CD14-positive monocyte (primary cell): ENCODE data around the gene TICAM2. TPM values are rescaled to one million over a fixed set of nuclear protein-coding genes. Genes with fewer than 3 reads are reported as not detected.

ENCODE experiments used
- DNase-seq, 3 donors: peaks; one replicate each; pipeline ENCODE4 v3.0.0-alpha.2; 2011 to 2022
- H2AFZ ChIP-seq: 2 replicates; pipeline ENCODE4 v1.6.0; 2012; ENCODE audit warnings: mild to moderate bottlenecking, low read depth, low read length, inconsistent platforms; ENCODE audit not compliant: insufficient read depth, poor library complexity, severe bottlenecking
- H3K27ac ChIP-seq, 2 donors: 1 replicate in 1 of 2; 2 replicates in 1 of 2; pipeline ENCODE4 v1.5.1; 2012 to 2013; ENCODE audit warnings: low read length in 2 of 2, control low read depth in 1 of 2, inconsistent platforms in 1 of 2, low read depth in 1 of 2, mild to moderate bottlenecking in 1 of 2
- H3K27me3 ChIP-seq, 2 donors: one replicate each; pipeline versions ENCODE4 v1.6.0 to v1.6.1; 2011 to 2013; ENCODE audit warnings: low read length in 2 of 2; ENCODE audit not compliant: control insufficient read depth in 2 of 2, insufficient read depth in 2 of 2
- H3K36me3 ChIP-seq, 2 donors: replicated peaks in 1 of 2; 1 replicate in 1 of 2; 2 replicates in 1 of 2; pipeline versions ENCODE4 v1.5.1 to v1.6.1; 2012 to 2013; ENCODE audit warnings: low read length in 2 of 2, control low read depth in 1 of 2, inconsistent platforms in 1 of 2, mild to moderate bottlenecking in 1 of 2; ENCODE audit not compliant: insufficient read depth in 2 of 2, control insufficient read depth in 1 of 2
- H3K4me1 ChIP-seq, 2 donors: 1 replicate in 1 of 2; 2 replicates in 1 of 2; pipeline versions ENCODE4 v1.5.1 to v1.6.1; 2012 to 2013; ENCODE audit warnings: low read length in 2 of 2, control low read depth in 1 of 2, inconsistent platforms in 1 of 2, mild to moderate bottlenecking in 1 of 2, moderate library complexity in 1 of 2; ENCODE audit not compliant: insufficient read depth in 2 of 2, control insufficient read depth in 1 of 2
- H3K4me2 ChIP-seq: replicated peaks from 2 replicates; pipeline ENCODE3; 2012; ENCODE audit warnings: low read length, moderate library complexity, mild to moderate bottlenecking; ENCODE audit not compliant: poor library complexity, severe bottlenecking; ENCODE audit errors: extremely low read depth
- H3K4me3 ChIP-seq, 3 experiments: fragments of 200-600 bp in 1 of 3; sonication (generic) in 1 of 3; replicated peaks in 1 of 3; 1 replicate in 2 of 3; 2 replicates in 1 of 3; pipeline ENCODE4 v1.5.1; 2011 to 2013; ENCODE audit warnings: low read length in 3 of 3, mild to moderate bottlenecking in 3 of 3, control low read depth in 2 of 3, low read depth in 2 of 3, inconsistent platforms in 1 of 3, moderate library complexity in 1 of 3
- H3K79me2 ChIP-seq: 2 replicates; pipeline ENCODE4 v1.6.0; 2012; ENCODE audit warnings: mild to moderate bottlenecking, control low read depth, inconsistent platforms, low read length, moderate library complexity; ENCODE audit not compliant: insufficient read depth
- H3K9ac ChIP-seq: 2 replicates; pipeline ENCODE4 v1.6.0; 2017; ENCODE audit warnings: low read length, mild to moderate bottlenecking; ENCODE audit not compliant: insufficient read depth, poor library complexity, severe bottlenecking
- H3K9me3 ChIP-seq, 2 donors: replicated peaks in 1 of 2; 1 replicate in 1 of 2; 2 replicates in 1 of 2; pipeline versions ENCODE4 v1.5.1 to v1.6.1; 2012 to 2013; ENCODE audit warnings: low read length in 2 of 2, control low read depth in 1 of 2; ENCODE audit not compliant: control insufficient read depth in 1 of 2, insufficient read depth in 1 of 2
- H4K20me1 ChIP-seq: 2 replicates; pipeline ENCODE4 v1.6.0; 2012; ENCODE audit warnings: mild to moderate bottlenecking, low read length, control low read depth, moderate library complexity; ENCODE audit not compliant: insufficient read depth
- H3K27ac Mint-ChIP-seq, 7 donors: one replicate each; pipeline ENCODE4 v1.8.0; 2020; ENCODE audit warnings: mild to moderate bottlenecking in 7 of 7, mixed read lengths in 7 of 7, moderate library complexity in 6 of 7, inconsistent platforms in 2 of 7
- H3K27me3 Mint-ChIP-seq, 3 donors: one replicate each; pipeline ENCODE4 v1.8.0; 2021 to 2022; ENCODE audit warnings: low read depth in 3 of 3, mild to moderate bottlenecking in 3 of 3, mixed read lengths in 3 of 3, moderate library complexity in 3 of 3, inconsistent platforms in 1 of 3
- H3K36me3 Mint-ChIP-seq, 2 donors: one replicate each; pipeline ENCODE4 v1.8.0; 2020; ENCODE audit warnings: mixed read lengths in 2 of 2, inconsistent platforms in 1 of 2, mild to moderate bottlenecking in 1 of 2
- H3K4me1 Mint-ChIP-seq: one replicate; pipeline ENCODE4 v1.8.0; 2020; ENCODE audit warnings: mild to moderate bottlenecking, mixed read lengths
- H3K4me3 Mint-ChIP-seq, 2 donors: one replicate each; pipeline ENCODE4 v1.8.0; 2020; ENCODE audit warnings: mild to moderate bottlenecking in 2 of 2, mixed read lengths in 2 of 2, moderate library complexity in 1 of 2
- H3K9me3 Mint-ChIP-seq, 7 donors: one replicate each; pipeline ENCODE4 v1.8.0; 2020 to 2022; ENCODE audit warnings: mixed read lengths in 7 of 7, mild to moderate bottlenecking in 6 of 7, moderate library complexity in 6 of 7, inconsistent platforms in 2 of 7
- CTCF ChIP-seq: fragments of 200-600 bp; IDR thresholded peaks from one replicate; pipeline ENCODE4 v1.8.0; 2022; ENCODE audit warnings: antibody characterized with exemption, mild to moderate bottlenecking
- WGBS: methylation state at CpG from one replicate; pipeline ENCODE4 v1.1.5; 2013; ENCODE audit warnings: missing lambda C conversion rate; ENCODE audit not compliant: insufficient coverage; 5-methylcytosine and 5-hydroxymethylcytosine counted together
- intact Hi-C, 2 donors: fragments of 100-400 bp; cut with micrococcal nuclease; formaldehyde crosslinking; loops; one replicate each; pipeline versions ENCODE4 v1.15.0 to v1.15.1; 2023
- polyA plus RNA-seq, 3 donors: library from polyadenylated mRNA; depleted of rRNA in 1 of 3; unstranded in 2 of 3; stranded (reverse) in 1 of 3; fragments of 300-500 nt in 2 of 3; fragments of >200 nt in 1 of 3; fragmentation: Illumina TruSeq in 2 of 3; gene quantifications; 1 replicate in 2 of 3; 2 replicates in 1 of 3; pipeline ENCODE4 v1.2.3, GENCODE V29; 2012 to 2021

The TICAM2 gene
- polyA plus RNA-seq, 3 donors = 3.5 to 25.1 (median 14.6) TPM

DNA sequence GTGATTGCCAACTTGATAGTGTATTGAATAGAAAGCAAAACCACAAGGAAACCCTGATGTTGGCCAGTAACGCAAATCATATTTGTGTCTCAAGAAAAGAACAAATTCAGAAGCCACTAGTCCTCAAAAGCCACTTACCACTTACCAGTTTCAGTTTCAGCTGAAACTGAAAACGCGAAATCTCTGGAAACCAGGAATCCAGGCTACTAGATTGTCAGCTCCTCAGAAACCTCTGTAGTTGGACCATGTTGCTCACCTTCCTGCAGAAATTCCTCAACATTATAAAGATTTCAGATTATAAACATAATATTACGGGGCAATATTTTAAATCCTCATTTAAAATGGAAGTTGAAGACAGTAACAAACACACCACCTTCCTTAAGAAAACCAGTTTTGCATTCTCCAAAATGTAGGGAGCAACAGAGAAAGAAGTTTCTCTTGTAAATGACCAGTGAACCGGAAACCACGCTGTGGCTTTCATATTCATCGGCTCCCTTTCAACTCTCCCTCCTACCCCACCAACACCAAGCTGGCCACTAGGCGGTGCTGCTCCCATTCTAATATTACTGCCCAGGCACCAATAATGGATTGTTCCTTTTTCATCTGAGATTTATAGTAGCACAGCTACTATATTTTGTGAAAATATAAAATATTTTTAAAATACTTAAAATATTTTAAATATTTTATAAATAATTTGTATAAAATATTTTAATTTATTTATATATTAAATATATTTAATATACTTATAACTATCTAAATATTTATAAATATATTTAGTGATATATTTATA is 32.3 kb upstream of the TICAM2 start:
- no peaks in the 10 kb centered on the region for H3K79me2 ChIP-seq
- H3K36me3 Mint-ChIP-seq = no peaks in the 10 kb centered on the region
- peaks cover 6 to 7% of the 10 kb centered on the region in 2 donors for H3K4me1 ChIP-seq
- H3K4me2 ChIP-seq = peak overlapping the region; percentile 77
- peak; percentile 75 to 80 (median 78) for DNase-seq
- peak overlapping the region; percentile 37 to 79 (median 71) for H3K4me3 ChIP-seq
- H3K27me3 Mint-ChIP-seq = peaks cover 0 to 4% (median 3%) of the 10 kb centered on the region in 3 donors
- peak overlapping the region; percentile 84 for H2AFZ ChIP-seq
- H3K36me3 ChIP-seq = no peaks in the 10 kb centered on the region
- peak overlapping the region in 1 of 2 donors; percentile 69 for H3K27ac ChIP-seq
- intact Hi-C loops = no loop called here
- peak overlapping the region; percentile 68 to 84 for H3K4me3 Mint-ChIP-seq
- H3K27me3 ChIP-seq = no peaks in the 10 kb centered on the region
- H3K9ac ChIP-seq = peak overlapping the region; percentile 32
- peaks cover 15% of the 10 kb centered on the region for H3K4me1 Mint-ChIP-seq
- 0% methylated on average over 3 of the region's 8 CpGs for WGBS
- H3K27ac Mint-ChIP-seq = peak overlapping the region; percentile 76 to 86 (median 81)
- no peaks in the 10 kb centered on the region for H3K9me3 ChIP-seq
- no peaks in the 10 kb centered on the region for H4K20me1 ChIP-seq
- TF ChIP-seq CTCF = peak; percentile 97
- peaks cover 0 to 3% (median 0%) of the 10 kb centered on the region in 7 donors for H3K9me3 Mint-ChIP-seq

GRCh38 chr5:115629903-115630302 is 27.6 kb upstream of the TICAM2 start:
- Mint-ChIP-seq H3K4me1 (peaks cover 21% of the 10 kb centered on the region), H3K4me3 (no peak overlapping the region)

More at GRCh38 chr5:115629903-115630302, 27.6 kb upstream of the TICAM2 start:
- no peaks in the 10 kb centered on the region for H3K36me3 Mint-ChIP-seq
- H3K27me3 Mint-ChIP-seq = no peaks in the 10 kb centered on the region
- no peak for DNase-seq
- Histone ChIP-seq H3K79me2 (peaks cover 9% of the 10 kb centered on the region), H3K9ac (no peak overlapping the region), H3K27me3 (no peaks in the 10 kb centered on the region), H3K36me3 (no peaks in the 10 kb centered on the region), H3K4me1 (peaks cover 15 to 21% of the 10 kb centered on the region in 2 donors), H3K4me3 (no peak overlapping the region), H3K27ac (no peak overlapping the region), H3K4me2 (no peak overlapping the region), H4K20me1 (no peaks in the 10 kb centered on the region), H2AFZ (peak overlapping the region; percentile 31), H3K9me3 (no peaks in the 10 kb centered on the region)
- H3K27ac Mint-ChIP-seq = no peak overlapping the region
- no peak for TF ChIP-seq CTCF
- H3K9me3 Mint-ChIP-seq = peaks cover 0 to 3% (median 0%) of the 10 kb centered on the region in 7 donors
- intact Hi-C loops = loop anchor here (5.0 to 10.0 kb wide), 3 partner anchors 212 to 457 kb away; partner anchors contain the start of genes AP3S1 (in 2 of the 2), ATG12 (in 2 of the 2) and COMMD10 (in 2 of the 2)
- WGBS = no CpG with 5 or more reads among the region's 1 CpG
